GM12891 (cell line): ENCODE measurements around the gene WASHC4.

Source experiments
- POLR2A ChIP-seq: IDR thresholded peaks from 2 replicates; pipeline ENCODE4 v1.6.1; 2011; ENCODE audit warnings: low read depth, low read length, control low read depth
- POLR2AphosphoS5 ChIP-seq: IDR thresholded peaks from 2 replicates; pipeline ENCODE4 v1.6.1; 2011; ENCODE audit warnings: low read depth, low read length, control low read depth
- POU2F2 ChIP-seq: IDR thresholded peaks from 2 replicates; pipeline ENCODE4 v1.6.1; 2011; ENCODE audit warnings: low read depth, mild to moderate bottlenecking, control low read depth, low read length, moderate library complexity
- SPI1 ChIP-seq: IDR thresholded peaks from 2 replicates; pipeline ENCODE4 v1.6.1; 2011; ENCODE audit warnings: low read depth, low read length, control low read depth

DNA sequence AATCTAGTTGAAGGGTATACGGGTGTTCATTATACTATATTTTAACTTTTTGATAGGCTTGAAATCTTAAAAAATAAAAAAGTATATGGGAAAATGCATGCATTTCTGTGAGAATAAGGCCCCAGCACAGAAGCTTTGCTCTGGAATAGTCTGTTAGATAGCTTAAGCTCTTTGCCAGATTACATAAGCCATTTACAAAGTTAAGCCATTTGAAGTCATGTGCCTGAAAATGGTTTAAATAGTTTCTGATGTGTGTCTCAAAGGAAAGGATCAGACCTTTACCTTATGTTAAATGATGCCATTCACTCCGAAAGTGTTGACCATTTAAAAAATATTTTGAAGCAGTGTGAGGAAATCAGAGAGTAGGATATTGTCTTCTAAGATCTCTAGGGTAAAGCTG is 51.3 kb downstream of the WASHC4 start:
- TF ChIP-seq POLR2A (no peak), SPI1 (no peak), POLR2AphosphoS5 (no peak), POU2F2 (no peak)
